HG02970 (cell line): ENCODE results near the gene RTP1.
"Not testable (repeated sequence)": the region's sequence is repeated elsewhere in the genome, so short reads cannot be mapped to it uniquely, and the experiment has no call there.

Source experiments
- ATAC-seq: cut with Tn5 transposase; IDR thresholded peaks from one replicate; pipeline ENCODE4 v1.9.1; 2021; ENCODE audit warnings: mild to moderate bottlenecking, moderate library complexity, moderate number of reproducible peaks; ENCODE audit not compliant: unreplicated experiment, low FRiP score

The RTP1 gene

GRCh38 chr3:187237741-187238140 is 40.5 kb downstream of the RTP1 start:
- no peak for ATAC-seq

GRCh38 chr3:187238239-187238638 is 41.0 kb downstream of the RTP1 start:
- ATAC-seq: no peak

GRCh38 chr3:187238835-187239234 is 41.5 kb downstream of the RTP1 start:
- not testable (repeated sequence) for ATAC-seq

DNA sequence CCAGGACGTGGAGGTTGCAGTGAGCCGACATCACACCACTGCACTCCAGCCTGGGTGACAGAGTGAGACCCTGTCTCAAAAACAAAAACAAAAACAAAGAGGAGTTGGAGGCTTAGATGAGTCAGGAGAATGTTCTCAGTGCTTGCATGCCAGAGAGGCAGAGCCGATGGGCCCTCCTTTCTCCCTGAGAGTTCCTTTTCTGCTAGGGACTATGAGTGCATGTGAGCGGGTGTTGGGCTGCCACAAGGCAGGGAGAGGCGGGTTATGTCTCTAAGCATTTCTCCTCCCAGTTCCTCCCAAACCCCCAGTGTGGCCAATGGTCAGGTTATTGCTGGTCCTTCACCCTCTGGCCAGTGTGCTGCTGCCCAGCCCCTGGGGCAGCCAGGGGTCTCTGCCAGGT is 45.1 kb downstream of the RTP1 start:
- ATAC-seq: no peak

DNA sequence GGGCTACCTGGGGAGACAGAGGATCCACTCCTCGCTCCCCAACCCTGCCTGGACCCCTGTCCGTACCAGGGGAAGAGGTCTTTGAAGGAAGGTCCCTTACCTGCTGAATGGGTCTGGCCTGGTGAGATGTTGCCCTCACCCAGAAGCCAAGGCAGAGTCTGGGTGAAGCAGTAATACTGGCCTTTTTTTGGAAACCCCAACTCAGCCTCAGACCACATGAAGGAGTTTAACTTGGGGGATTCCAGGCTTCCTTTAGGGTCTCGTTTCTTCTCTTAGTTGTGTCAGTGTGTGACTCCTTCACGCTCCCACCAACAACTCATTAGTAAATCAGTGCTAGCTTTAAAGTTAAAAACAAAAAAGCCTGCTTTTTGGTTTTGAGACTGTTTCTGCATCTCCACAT is 45.6 kb downstream of the RTP1 start:
- ATAC-seq: no peak

- no peak for ATAC-seq
These were observed 46.7 kb downstream of the RTP1 start for GRCh38 chr3:187243933-187244524.

GRCh38 chr3:187247398-187247797 is 50.1 kb downstream of the RTP1 start:
- ATAC-seq: no peak
